ENCODE measurements around the gene LNPK.
"Not testable (repeated sequence)": the region's sequence is repeated elsewhere in the genome, so short reads cannot be mapped to it uniquely, and the experiment has no call there.

Gene LNPK

DNA sequence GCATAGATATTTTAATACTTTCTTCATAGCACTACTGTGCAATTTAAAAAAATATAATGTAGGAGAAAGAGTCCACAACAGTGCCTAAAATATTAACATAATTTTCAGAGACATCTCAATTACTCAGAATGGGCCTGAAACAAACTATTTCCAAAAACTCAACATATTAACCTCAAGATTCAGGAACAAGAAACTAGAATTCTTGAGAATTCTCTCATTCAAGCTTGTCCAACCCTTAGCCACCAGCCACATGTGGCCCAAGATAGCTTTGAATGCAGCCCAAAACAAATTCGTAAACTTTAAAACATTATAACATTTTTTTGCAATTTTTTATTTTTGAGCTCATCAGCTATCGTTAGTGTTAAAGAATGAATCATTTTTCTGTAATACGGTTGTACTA lies 35.2 kb downstream of the LNPK start:
- no peak for DNase-seq

DNA sequence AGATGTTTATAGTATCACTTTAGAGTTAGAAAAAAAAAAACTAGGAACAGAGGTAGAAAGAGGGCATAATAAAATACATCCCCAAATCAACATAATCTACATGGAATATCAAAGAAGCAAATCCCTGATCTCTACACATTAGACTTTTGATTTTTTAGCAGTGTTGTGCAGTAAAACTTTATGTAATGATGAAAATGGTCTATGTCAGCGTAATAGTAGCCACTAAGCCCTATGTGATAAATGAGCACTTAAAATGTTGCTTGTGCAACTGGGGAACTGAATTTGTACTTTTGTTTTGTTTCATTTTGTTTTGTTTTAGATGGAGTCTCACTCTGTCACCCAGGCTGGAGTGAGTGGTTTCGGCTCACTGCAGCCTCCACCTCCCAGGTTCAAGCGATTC lies 36.3 kb downstream of the LNPK start:
- DNase-seq = no peak

DNA sequence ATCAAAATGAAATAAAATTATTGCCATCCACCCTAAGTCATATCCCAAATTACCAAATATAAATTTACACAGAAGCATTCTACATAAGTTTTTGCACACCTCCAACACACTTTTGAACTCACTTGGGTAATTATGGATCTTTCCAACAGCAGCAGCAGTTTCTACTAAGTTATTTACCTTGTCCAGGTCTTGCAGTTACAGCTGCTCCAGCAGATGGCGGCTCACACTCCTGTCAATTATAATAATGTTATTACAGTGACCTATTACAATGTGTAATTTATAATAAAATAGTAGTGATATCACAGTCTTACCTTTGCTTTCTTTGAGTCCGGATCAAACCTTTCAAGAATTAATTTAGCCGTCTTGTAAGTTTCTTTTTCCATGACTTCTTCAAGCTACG lies 37.9 kb downstream of the LNPK start:
- DNase-seq = no peak

DNA sequence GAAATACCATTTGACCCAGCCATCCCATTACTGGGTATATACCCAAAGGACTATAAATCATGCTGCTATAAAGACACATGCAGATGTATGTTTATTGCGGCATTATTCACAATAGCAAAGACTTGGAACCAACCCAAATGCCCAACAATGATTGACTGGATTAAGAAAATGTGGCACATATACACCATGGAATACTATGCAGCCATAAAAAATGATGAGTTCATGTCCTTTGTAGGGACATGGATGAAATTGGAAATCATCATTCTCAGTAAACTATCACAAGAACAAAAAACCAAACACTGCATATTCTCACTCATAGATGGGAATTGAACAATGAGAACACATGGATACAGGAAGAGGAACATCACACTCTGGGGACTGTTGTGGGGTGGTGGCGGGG lies 38.9 kb downstream of the LNPK start:
- DNase-seq = not testable (repeated sequence)

DNA sequence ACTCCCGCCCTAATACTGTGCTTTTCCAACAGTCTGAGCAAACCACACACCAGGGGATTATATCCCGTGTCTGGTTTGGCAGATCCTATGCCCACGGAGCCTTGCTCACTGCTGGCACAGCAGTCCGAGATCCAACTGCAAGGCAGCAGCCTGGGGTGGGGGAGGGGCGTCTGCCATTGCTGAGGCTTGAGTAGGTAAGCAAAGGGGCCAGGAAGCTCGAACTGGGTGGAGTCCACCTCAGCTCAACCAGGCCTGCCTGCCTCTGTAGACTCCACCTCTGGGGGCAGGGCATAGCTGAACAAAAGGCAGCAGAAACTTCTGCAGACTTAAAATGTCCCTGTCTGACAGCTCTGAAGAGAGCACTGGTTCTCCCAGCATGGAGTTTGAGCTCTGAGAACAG lies 44.2 kb downstream of the LNPK start:
- no peak for DNase-seq

DNA sequence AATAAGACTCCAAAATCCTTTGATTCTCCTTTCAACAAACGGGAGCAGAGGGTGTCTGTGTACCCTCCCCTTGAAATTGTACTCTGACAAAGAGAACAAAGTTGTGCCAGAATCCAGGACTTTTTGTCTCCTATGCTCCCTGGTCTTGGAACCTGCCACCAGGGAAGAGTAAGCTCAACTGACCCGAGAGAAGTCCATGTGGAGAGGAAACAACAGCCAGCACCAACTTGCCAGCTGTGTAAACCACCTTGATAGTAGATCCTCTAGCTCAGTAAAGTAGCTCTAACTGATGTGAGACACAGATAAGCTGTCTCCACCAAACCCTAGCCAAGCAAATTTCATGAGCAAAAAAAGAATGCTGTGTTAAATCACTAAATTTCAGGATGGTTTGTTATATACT lies 46.9 kb downstream of the LNPK start:
- DNase-seq = no peak

DNA sequence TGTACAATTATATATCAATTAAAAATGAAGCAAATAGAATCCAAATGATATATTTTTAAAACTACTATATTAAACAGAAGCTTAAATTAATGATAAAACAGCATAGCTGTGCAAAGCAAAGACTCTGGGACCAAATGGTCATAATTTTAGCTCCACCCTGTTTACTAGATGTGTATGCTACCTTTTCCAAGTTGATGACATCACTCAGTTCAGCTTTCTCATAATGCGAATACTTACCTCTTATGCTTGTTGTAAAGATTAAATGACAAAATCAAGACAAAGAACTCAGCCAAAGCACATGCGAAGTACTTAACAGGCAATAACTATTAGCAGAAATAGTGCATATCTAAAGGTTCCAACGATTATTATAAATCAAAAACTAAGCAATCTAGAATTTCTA lies 51.6 kb downstream of the LNPK start:
- DNase-seq = no peak

DNA sequence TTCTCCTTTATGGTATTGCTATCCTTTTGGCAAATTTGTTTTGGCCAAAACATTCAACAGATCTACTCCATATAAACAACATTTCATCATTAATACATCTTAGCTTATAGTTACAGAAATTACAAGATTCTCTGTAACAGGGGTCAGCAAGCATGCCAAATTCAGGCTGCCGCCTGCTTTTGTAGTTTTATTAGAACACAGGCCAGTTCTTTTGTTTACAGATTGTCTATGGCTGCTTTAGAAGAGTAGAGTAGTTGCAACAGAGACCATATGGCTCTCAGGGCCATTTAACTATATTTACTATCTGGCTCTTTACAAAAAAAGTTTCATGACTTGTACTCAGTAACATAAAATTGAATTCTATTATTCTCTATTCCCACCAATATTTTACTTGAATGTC lies 53.9 kb downstream of the LNPK start:
- DNase-seq = no peak

DNA sequence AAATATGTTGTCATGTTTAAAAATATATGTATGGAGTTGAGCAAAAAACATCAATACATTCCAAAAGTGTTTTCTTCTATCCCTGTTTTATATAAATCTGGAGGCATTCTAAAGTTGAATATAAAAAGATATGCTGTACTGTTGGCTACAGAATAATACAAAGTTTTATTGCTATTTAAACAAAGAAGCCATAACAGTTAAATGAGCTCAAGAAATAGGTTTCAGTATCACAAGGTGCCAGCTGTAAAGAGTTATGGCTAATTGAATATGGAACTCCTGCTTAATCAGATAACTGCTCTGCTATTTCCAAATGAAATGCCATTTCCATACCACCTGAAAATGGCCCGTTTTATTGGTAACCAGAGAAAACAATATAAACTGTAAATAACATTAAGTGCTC lies 55.0 kb downstream of the LNPK start:
- no peak for DNase-seq

DNA sequence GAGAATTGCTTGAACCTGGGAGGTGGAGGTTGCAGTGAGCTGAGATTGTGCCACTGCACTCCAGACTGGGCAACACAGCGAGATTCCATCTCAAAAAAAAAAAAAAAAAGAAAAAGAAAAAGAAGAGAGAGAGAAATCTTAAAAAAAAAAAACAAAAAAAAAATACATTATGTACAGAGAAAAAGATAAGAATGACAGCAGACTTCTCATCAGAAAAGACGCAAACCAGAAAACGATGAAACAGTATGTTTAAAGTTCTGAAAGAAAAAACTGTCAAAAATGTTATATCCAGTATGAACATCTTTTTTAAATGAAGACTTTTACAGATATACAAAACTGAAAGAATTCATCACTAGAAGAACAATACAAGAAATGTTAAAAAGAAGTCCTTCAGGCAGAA lies 60.4 kb downstream of the LNPK start:
- DNase-seq = no peak

DNA sequence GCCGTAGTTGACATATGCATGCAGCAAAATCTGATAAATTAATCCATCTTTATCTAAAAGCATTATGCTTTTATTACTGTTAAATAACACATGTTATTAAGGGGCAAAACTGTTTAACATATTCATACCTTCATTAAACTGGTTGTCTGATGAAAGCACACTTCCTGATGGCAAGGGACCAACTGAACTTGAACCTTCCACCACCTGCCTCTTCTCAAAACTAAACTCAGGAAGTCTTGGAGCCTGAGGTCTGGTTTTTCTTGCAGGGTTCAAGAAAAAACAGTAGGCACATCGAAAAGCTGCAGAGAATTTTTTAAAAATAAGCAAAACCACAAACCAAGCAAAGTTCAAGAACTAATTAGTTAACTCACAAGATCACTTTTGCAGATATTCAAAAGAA lies 64.9 kb downstream of the LNPK start:
- no peak for DNase-seq

DNA sequence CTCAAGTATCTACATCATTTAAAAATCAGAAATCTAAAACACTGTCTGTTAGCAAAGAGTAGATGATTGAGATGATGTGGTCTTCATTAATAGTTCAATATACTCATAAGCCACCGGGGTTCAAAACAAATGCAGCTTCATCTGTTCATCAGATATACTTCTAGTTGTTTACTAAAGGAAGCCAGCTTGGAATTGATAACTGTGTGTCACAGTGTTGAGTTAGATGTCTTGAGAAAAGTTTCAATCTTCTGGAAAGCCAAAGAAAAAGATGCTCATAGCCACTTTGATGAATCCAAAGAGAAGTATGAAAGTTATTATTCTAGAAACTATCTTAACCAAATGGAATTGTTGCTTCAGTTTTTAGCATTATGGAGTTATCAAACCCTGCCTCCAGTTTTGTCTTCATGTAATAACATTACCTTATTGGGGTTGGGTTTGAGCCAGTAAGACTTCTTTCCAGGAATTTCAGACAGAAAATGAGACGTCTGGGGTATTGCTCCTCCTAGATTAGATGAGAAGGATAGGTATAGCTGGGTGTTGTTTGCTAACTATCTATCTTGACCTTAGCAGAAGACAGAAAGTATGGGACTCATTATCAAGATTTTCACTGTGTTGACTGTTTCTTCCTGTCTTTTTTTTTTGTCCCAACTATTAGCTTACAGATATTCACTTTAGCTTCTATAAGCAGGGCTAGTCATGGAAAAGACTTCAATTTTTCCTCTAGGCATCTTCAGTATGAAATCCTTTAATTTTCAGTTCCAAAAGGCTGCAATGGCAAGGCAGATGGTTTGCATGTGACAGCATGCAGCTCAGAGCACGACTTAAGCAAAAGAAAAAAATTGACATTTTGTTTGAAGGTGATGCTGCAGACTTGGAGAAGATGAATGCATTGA lies 66.5 kb downstream of the LNPK start:
- DNase-seq = no peak

DNA sequence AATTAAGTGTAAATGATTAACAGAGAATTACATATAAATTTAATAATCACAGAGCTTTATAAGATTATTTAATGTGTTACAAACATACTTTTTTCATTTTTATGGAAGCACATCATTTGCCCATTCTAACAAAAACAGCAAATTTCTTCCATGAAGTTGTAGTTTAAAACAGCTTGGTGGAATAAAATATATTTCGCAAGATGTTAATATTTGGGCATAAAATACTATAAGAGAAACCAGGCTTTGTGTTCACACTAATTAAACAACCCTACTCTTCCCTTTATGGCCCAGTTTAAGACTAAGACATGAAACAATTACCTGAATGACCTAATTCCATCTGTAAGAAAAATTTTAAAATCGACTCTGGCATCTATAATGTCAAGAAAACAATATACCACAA lies 69.4 kb downstream of the LNPK start:
- DNase-seq = no peak

DNA sequence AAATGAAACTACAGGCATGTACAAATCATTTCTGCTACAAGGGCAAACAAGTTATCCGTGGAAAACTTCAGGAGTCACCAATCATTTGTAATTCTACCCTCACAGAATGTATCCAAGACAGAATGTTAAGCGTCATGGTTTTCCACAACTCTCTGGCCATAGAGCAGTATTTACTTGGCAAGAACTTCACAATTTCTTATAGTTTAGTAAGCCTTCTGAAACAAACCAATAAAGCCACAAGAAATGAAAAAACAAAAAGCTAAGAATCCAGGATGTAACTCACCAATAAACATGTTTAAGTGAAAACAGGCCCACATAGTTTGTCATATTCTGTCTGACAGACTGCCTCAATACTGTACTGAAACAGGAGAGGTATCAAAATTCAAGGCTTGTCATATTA lies 70.3 kb downstream of the LNPK start:
- DNase-seq = no peak

DNA sequence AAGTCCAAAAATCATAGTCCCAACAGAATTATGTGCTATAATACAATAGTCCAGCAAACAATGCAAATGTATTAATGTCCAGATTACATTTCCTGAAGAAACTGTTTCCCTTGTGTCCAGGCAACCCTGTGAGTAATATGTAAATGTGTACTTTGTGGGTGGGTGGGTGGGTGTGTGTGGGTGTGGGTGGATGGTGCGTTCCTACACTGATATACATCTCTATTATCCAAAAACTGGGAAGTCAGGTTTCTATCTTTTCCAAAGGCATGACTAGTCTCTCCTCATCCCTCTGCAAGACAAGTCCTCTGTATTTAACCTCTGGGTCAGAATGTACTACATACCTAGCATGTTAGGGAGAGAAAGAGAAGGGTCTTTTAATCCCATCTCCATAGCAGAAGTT lies 71.6 kb downstream of the LNPK start:
- no peak for DNase-seq

DNA sequence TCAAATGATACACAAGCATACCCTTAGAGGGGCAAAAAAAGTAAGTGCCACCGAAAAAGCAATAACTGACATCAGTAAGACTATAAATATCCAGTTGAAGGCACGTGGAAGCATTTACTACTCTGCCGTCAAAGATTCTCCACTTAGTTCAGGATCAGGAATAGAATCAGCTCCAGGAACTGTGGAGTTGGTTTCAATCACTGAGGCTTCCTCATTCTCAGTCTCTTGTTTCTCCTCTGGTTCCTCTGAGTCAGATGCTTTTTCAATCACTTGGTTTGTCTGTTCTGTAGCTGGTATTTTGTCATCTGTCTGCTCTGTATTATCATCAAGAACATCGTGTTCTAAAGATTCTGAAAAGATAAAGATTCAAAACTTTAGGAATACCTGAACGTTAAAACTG lies 72.2 kb downstream of the LNPK start:
- no peak for DNase-seq

DNA sequence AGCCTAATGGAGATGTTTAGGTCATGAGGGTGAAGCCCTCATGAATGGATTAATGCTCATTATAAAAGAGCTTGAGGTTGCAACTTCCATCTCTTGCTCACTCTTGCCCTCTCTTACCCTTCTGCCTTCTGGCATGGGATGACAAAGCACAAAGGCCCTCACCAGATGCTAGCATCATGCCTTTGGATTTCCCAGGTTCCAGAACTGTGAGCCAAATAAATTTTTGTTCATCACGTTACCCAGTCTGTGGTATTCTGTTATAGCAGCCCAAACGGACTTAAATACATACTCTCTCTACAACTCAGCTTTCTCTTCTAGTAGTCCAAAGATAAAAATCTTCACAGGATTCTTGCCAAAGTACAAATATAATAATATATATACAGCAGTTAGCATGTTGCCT lies 75.8 kb downstream of the LNPK start:
- DNase-seq = no peak

DNA sequence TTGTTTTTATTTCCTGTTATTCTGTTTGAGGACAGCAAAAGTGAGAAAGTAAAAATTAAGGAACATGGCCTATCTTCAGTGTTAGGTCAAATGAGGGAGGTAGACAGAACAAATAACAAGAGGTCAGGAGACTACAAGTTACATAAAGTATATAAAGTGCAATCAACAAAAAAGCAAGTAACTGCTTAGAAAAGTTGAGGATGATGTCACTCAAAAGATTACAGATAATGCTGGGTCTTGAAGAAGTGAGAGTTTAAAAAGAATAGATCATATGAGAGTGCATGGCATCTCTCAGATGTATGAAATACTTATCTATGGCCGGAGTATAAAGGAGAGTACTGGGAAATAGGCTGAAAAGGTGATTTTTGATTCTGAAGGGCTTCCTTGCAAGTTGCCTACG lies 79.9 kb downstream of the LNPK start:
- no peak for DNase-seq

DNA sequence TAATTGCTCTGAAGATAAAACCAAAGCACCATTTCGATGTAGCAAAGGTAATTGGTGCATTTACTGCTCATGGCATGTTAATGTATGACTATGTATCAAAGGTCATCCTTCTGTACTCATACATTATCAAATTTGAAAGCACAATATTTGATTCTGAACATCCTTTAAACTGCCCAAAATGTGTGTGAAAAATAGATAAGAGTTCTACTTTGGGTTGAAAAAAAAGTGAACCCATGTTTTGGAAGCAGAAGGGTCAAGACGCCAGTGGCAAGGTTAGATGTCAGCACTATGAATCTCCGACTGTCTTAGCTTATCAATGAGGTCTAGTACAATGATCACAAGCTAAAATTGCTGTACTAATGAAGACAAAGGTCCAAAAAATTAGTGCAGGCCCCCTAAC lies 83.1 kb downstream of the LNPK start:
- no peak for DNase-seq

DNA sequence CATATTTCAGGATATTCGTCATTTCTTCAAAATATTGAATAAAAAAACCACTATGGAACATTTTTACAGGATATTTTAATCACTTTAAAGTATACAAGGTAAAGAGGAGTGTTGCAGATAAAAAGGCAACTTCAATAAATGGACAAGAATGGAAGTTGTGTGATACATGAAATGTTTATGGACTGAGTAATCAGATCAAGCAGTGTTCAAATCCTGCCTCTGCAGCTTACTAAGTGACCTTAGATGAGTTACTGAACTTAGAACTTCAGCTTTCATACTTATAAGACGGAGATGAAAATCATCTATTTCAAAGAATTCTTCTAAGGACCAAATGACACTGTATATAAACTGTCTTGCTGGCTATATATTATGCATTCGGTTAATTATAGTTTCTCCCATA lies 87.2 kb downstream of the LNPK start:
- no peak for DNase-seq

DNA sequence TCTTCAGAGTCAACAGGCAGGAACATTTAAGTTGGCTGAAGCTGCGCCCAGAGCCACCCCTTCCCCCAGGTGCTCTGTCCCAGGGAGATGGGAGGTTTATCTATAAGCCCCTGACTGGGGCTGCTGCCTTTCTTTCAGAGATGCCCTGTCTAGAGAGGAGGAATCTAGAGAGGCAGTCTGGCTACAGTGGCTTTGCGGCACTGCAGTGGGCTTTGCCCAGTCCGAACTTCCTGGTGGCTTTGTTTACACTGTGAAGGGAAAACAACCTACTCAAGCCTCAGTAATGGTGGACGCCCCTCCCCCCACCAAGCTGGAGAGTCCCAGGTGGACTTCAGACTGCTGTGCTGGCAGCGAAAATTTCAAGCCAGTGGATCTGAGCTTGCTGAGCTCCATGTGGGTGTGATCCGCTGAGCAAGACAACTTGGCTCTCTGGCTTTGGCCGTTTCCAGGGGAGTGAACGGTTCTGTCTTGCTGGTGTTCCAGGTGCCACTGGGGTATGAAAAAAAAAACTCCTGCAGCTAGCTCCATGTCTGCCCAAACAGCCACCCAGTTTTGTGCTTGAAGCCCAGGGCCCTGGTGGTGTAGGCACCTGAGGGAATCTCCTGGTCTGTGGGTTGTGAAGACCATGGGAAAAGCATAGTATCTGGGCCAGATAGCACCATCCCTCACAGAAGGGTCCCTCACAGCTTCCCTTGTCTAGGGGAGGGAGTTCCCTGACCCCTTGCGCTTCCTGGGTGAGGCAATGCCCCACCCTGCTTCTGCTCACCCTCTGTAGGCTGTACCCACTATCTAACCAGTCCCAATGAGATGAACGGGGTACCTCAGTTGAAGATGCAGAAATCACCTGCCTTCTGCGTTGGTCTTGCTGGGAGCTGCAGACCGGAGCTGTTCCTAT lies 88.0 kb downstream of the LNPK start:
- DNase-seq = not testable (repeated sequence)

DNA sequence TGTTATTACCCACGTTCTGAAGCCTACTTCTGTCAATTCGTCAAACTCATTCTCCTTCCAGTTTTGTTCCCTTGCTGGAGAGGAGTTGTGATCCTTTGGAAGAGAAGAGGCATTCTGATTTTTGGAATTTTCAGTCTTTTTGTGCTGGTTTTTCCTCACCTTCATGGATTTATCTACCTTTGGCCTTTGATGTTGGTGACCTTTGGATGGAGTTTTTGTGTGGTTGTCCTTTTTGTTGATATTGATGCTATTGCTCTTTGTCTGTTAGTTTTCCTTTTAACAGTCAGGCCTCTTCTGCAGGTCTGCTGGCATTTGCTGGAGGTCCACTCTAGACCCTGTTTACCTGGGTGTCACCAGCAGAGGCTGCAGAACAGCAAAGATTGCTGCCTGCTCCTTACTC lies 88.8 kb downstream of the LNPK start:
- DNase-seq = not testable (repeated sequence)

DNA sequence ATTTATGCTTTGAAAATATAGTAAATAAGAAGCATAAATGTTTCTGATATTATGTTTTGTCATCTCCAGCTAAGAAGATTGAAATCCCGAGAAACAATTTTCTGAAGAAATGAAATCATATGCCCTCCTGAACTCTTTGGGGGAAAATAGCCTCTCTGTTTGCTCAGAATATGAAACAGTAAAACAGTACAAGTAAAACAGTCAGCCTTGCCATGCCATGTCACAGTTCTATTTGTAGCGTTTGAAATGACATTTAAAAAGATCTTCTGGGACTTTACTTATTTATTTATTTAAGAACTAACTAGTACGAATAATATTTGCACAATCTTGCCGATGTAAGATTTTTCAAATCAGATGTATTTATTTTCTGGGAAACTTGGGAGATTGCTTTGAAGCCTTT lies 98.0 kb downstream of the LNPK start:
- no peak for DNase-seq

DNA sequence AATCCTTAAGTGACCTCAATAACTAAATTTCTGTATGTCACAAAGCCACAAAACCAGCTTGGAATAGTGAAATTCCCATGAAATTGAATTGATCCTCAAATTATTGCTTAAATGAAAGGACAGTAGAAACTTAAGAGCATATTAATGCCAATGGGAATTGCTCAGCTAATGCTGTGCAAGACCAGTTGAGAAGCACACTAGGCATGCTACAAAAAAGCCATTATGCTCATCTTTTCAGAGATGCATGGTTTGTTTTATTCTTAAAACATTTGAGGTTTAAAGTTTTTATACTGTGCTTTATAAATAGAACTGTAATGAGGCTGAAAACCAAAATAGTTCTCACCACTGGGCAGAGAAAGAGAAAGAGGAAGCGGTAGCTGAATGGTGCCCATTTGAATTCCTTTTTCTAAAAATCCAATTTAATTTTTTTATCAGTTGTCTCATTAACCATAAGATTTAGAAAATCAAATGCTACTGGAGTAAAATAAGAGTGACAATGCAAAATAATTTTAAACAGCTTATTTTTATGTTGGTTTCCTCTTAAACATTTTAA lies 98.6 kb downstream of the LNPK start:
- DNase-seq = no peak
